ENCODE results near the gene PPFIA1. TPM values are rescaled to one million over a fixed set of nuclear protein-coding genes. Genes with fewer than 3 reads are reported as not detected.

PPFIA1 gene
- total RNA-seq, 1 experiment from 2014 or later, result 63.4 TPM

DNA sequence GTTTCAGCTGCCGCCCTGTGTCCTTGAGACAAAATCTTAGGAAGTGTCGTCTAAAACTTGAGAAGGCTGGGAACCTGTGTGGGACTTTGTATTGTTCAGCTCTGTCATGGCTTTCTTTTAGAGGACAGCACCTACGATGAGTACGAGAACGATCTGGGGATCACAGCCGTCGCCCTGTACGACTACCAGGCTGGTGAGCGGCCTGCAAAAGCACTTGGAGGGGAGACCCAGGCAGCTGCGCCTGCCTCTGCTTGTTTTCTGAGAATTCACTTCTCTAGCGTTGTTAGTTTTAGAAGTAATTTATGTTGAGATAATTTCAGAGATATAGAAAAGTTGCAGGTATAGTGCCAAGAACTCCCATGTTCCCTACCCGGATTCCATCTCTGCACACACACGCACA, 163.0 kb downstream of the PPFIA1 start:
- H4K8ac ChIP-seq (replicated peaks; ENCODE audit: insufficient read length, low read depth, low read length), result no peak overlapping the region
- H2BK15ac ChIP-seq (ENCODE audit: low read depth, low read length), result no peak overlapping the region
- no peak overlapping the region for H3K27ac ChIP-seq (ENCODE audit: insufficient read length, low read depth, low read length)
- H3K23ac ChIP-seq (ENCODE audit: insufficient read length, low read depth, low read length), result no peak overlapping the region
- H3K4me1 ChIP-seq (ENCODE audit: insufficient read depth, low read length), result no peaks in the 10 kb centered on the region
- H4K20me1 ChIP-seq (ENCODE audit: control insufficient read depth, insufficient read depth, insufficient read length), result no peaks in the 10 kb centered on the region
- H2BK5ac ChIP-seq (ENCODE audit: insufficient read length, low read length), result no peak overlapping the region
- H2BK20ac ChIP-seq (ENCODE audit: low read depth, low read length, poor library complexity, severe bottlenecking), result no peak overlapping the region
- no peak overlapping the region for H4K91ac ChIP-seq (ENCODE audit: insufficient read length, low read depth, low read length)
- H3K27me3 ChIP-seq (ENCODE audit: insufficient read depth, low read length), result no peaks in the 10 kb centered on the region
- no peaks in the 10 kb centered on the region for H3K9me3 Mint-ChIP-seq
- H3K4ac ChIP-seq (ENCODE audit: low read depth, low read length), result no peak overlapping the region
- H3K79me1 ChIP-seq (ENCODE audit: insufficient read depth, low read depth, low read length, poor library complexity, severe bottlenecking), result no peaks in the 10 kb centered on the region
- H3K23me2 ChIP-seq (ENCODE audit: insufficient read length, low read depth, low read length, poor library complexity, severe bottlenecking), result no peaks in the 10 kb centered on the region
- H2AK5ac ChIP-seq (ENCODE audit: insufficient read length, low read length), result no peak overlapping the region
- no peaks in the 10 kb centered on the region; the same call in 1 of the 2 replicates for H3K27me3 Mint-ChIP-seq (ENCODE audit: low read depth)
- peaks cover 49 to 97% (median 95%) of the 10 kb centered on the region in 3 experiments; a peak in 6 of 7 replicates for H3K36me3 Mint-ChIP-seq (ENCODE audit: insufficient read depth in 1 of 3, low read depth in 3 of 3)
- H4K5ac ChIP-seq (ENCODE audit: insufficient read length, low read depth, low read length), result no peak overlapping the region
- no peak overlapping the region for H3K4me2 ChIP-seq (ENCODE audit: insufficient read depth, insufficient read length, low read length)
- H2AFZ ChIP-seq (ENCODE audit: low read length), result no peak overlapping the region
- H2BK120ac ChIP-seq (ENCODE audit: low read depth, low read length, poor library complexity, severe bottlenecking), result no peak overlapping the region
- H3K18ac ChIP-seq (ENCODE audit: insufficient read length, low read depth, low read length), result no peak overlapping the region
- H3K56ac ChIP-seq (ENCODE audit: insufficient read length, low read depth, low read length), result no peak overlapping the region
- no peak overlapping the region for H3K27ac Mint-ChIP-seq
- DNase-seq, result no peak
- H3K9ac ChIP-seq (ENCODE audit: extremely low read depth, insufficient read length, low read length), result no peak overlapping the region
- no CpG with 5 or more reads among the region's 13 CpGs for WGBS (ENCODE audit: extremely low coverage, insufficient read length, low lambda C conversion rate)
- H3K79me2 ChIP-seq (ENCODE audit: insufficient read depth, low read length), result no peaks in the 10 kb centered on the region
- H3K9me3 ChIP-seq (ENCODE audit: control insufficient read depth, low read depth, low read length), result no peaks in the 10 kb centered on the region
- H3K4me1 Mint-ChIP-seq, result peaks cover 8 to 10% of the 10 kb centered on the region in 2 experiments
- H2BK12ac ChIP-seq (ENCODE audit: insufficient read length, low read depth, low read length), result no peak overlapping the region
- H3K14ac ChIP-seq (ENCODE audit: insufficient read depth, low read length), result no peak overlapping the region
- no peak overlapping the region; a peak in 1 of 5 replicates for H3K4me3 Mint-ChIP-seq
- no peak overlapping the region for H3T11ph ChIP-seq (ENCODE audit: low read length)
- TF ChIP-seq, protein P1, sequence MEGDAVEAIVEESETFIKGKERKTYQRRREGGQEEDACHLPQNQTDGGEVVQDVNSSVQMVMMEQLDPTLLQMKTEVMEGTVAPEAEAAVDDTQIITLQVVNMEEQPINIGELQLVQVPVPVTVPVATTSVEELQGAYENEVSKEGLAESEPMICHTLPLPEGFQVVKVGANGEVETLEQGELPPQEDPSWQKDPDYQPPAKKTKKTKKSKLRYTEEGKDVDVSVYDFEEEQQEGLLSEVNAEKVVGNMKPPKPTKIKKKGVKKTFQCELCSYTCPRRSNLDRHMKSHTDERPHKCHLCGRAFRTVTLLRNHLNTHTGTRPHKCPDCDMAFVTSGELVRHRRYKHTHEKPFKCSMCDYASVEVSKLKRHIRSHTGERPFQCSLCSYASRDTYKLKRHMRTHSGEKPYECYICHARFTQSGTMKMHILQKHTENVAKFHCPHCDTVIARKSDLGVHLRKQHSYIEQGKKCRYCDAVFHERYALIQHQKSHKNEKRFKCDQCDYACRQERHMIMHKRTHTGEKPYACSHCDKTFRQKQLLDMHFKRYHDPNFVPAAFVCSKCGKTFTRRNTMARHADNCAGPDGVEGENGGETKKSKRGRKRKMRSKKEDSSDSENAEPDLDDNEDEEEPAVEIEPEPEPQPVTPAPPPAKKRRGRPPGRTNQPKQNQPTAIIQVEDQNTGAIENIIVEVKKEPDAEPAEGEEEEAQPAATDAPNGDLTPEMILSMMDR (conservative IDR thresholded peaks at IDR 0.05), result no peak

Small RNAs within 50 kb of the gene (microRNA-seq; reads per million reads assigned to microRNA genes)
- 2.0 reads per million, percentile 19 among the genes with 10 or more reads in this experiment for gene MIR548K (ENCODE audit: borderline microRNAs expressed)

Other genes with a start within 250 kb of the PPFIA1 start
- gene ANO1, start 192.4 kb upstream of the PPFIA1 start, total RNA-seq (2021), result 10.9 TPM in 2 replicates
- gene FADD, start 67.4 kb upstream of the PPFIA1 start, total RNA-seq (2021), result 51.1 and 52.2 TPM in 2 replicates
- gene CTTN, start 127.8 kb downstream of the PPFIA1 start, total RNA-seq (2021), result 224 and 226 TPM in 2 replicates

Data from H9 (cell line).